AG09309 (cell line): ENCODE data around the gene ARTN.

Experiments
- DNase-seq: peaks from one replicate; pipeline ENCODE4 v3.0.0-alpha.2; 2010; ENCODE audit warnings: low read depth
- H3K4me3 ChIP-seq: 2 replicates; pipeline ENCODE4 v1.5.1; 2011; ENCODE audit warnings: mild to moderate bottlenecking, low read depth, low read length, moderate library complexity; ENCODE audit not compliant: control insufficient read depth
- CTCF ChIP-seq: IDR thresholded peaks from 2 replicates; pipeline ENCODE4 v1.5.1; 2011; ENCODE audit warnings: mild to moderate bottlenecking, low read depth, low read length, inconsistent platforms; ENCODE audit not compliant: insufficient read depth, control insufficient read depth; ENCODE audit errors: missing control alignments

ARTN gene

GRCh38 chr1:43938892-43939587 lies 5.4 kb downstream of the ARTN start:
- DNase-seq = no peak
- H3K4me3 ChIP-seq = no peak overlapping the region
- TF ChIP-seq CTCF = no peak

- no peak for DNase-seq
- no peak overlapping the region for H3K4me3 ChIP-seq
- no peak for TF ChIP-seq CTCF
These were observed 8.8 kb downstream of the ARTN start for GRCh38 chr1:43942411-43942810.

- H3K4me3 ChIP-seq = no peak overlapping the region
- no peak for TF ChIP-seq CTCF
- no peak for DNase-seq
These were observed 11.3 kb downstream of the ARTN start for GRCh38 chr1:43944860-43945259.

GRCh38 chr1:43945674-43946235 lies 12.2 kb downstream of the ARTN start:
- peak overlapping the region; percentile 90 for H3K4me3 ChIP-seq
- no peak for DNase-seq
- TF ChIP-seq CTCF = no peak

GRCh38 chr1:43946236-43947060 lies 12.8 kb downstream of the ARTN start, which contains the start of gene IPO13:
Gene IPO13, plus strand, starts transcription at chr1:43946950. Its CDS starts 651 bp downstream, at chr1:43947601.
- peak; percentile 71 for DNase-seq
- H3K4me3 ChIP-seq = peak within 1 kb of the TSS; percentile 90
- TF ChIP-seq CTCF = peak; percentile 65

GRCh38 chr1:43947061-43947873 lies 13.7 kb downstream of the ARTN start:
- no peak for DNase-seq
- H3K4me3 ChIP-seq = peak overlapping the region; percentile 90
- TF ChIP-seq CTCF = no peak
